OCI-LY1 (cell line): Measurements from ENCODE around the gene S100A4.
"Not testable (repeated sequence)": the region's sequence is repeated elsewhere in the genome, so short reads cannot be mapped to it uniquely, and the experiment has no call there.

Experiments used
- H2AFZ ChIP-seq: fragments of 200-600 bp; sonication (generic), shearing (Covaris generic); 2 replicates; pipeline ENCODE4 v1.6.0; 2014; ENCODE audit warnings: antibody characterized with exemption, mild to moderate bottlenecking, low read length
- H3F3A ChIP-seq: fragments of 200-600 bp; sonication (generic), shearing (Covaris generic); 2 replicates; pipeline ENCODE4 v1.6.0; 2014; ENCODE audit warnings: mild to moderate bottlenecking, antibody characterized with exemption, low read length, moderate library complexity; ENCODE audit not compliant: insufficient read depth
- H3K27ac ChIP-seq: fragments of 200-600 bp; sonication (generic); 2 replicates; pipeline ENCODE4 v1.5.1; 2014; ENCODE audit warnings: low read length, mixed run types, mild to moderate bottlenecking, low read depth; ENCODE audit not compliant: poor library complexity, severe bottlenecking
- H3K27me3 ChIP-seq: fragments of 200-600 bp; sonication (generic); 2 replicates; pipeline ENCODE4 v1.6.0; 2014; ENCODE audit warnings: antibody characterized with exemption, mild to moderate bottlenecking, low read length, moderate library complexity; ENCODE audit not compliant: insufficient read depth
- H3K36me3 ChIP-seq: fragments of 200-600 bp; sonication (generic); 2 replicates; pipeline ENCODE4 v1.6.1; 2014; ENCODE audit warnings: mild to moderate bottlenecking, antibody characterized with exemption, low read length, moderate library complexity, mixed read lengths; ENCODE audit not compliant: insufficient read depth
- H3K4me1 ChIP-seq: fragments of 200-600 bp; sonication (generic); 2 replicates; pipeline ENCODE4 v1.5.1; 2014; ENCODE audit warnings: mild to moderate bottlenecking, low read length, moderate library complexity; ENCODE audit not compliant: insufficient read depth, severe bottlenecking
- H3K4me2 ChIP-seq: fragments of 200-600 bp; sonication (generic), shearing (Covaris generic); 2 replicates; pipeline ENCODE4 v1.6.1; 2014; ENCODE audit warnings: low read length
- H3K4me3 ChIP-seq: fragments of 200-600 bp; sonication (generic); 2 replicates; pipeline ENCODE4 v1.5.1; 2014; ENCODE audit warnings: low read length, low read depth, mild to moderate bottlenecking, mixed read lengths; ENCODE audit not compliant: poor library complexity, severe bottlenecking
- H3K79me2 ChIP-seq: fragments of 200-600 bp; shearing (Covaris generic); 2 replicates; pipeline ENCODE4 v1.6.1; 2016; ENCODE audit warnings: mixed run types, low read length, mixed read lengths; ENCODE audit not compliant: insufficient read depth
- H3K9ac ChIP-seq: fragments of 200-600 bp; sonication (generic), shearing (Covaris generic); 2 replicates; pipeline ENCODE4 v1.6.1; 2014; ENCODE audit warnings: mild to moderate bottlenecking, low read length, mixed read lengths
- H3K9me2 ChIP-seq: fragments of 200-600 bp; sonication (generic), shearing (Covaris generic); 2 replicates; pipeline ENCODE4 v1.6.1; 2014; ENCODE audit warnings: low read depth, mild to moderate bottlenecking, low read length, mixed read lengths
- H3K9me3 ChIP-seq: fragments of 200-600 bp; shearing (Covaris generic); 2 replicates; pipeline ENCODE4 v1.6.1; 2014; ENCODE audit warnings: low read length, mixed read lengths
- H4K20me1 ChIP-seq: fragments of 200-600 bp; sonication (generic), shearing (Covaris generic); 2 replicates; pipeline ENCODE4 v1.6.0; 2016; ENCODE audit warnings: mild to moderate bottlenecking, low read length; ENCODE audit not compliant: insufficient read depth
- EZH2 ChIP-seq: fragments of 200-600 bp; sonication (generic), shearing (Covaris generic); IDR thresholded peaks from 2 replicates; pipeline ENCODE4 v1.8.0; 2017; ENCODE audit warnings: borderline replicate concordance, mixed run types, mild to moderate bottlenecking, antibody characterized with exemption, low read length, moderate library complexity, mixed read lengths
- TF ChIP-seq, protein P1 (sequence below): fragments of 200-600 bp; sonication (generic), shearing (Covaris generic); IDR thresholded peaks from 2 replicates; pipeline ENCODE4 v1.5.1; 2017; ENCODE audit warnings: mild to moderate bottlenecking, antibody characterized with exemption, low read length, moderate library complexity, mixed read lengths

S100A4 gene

DNA sequence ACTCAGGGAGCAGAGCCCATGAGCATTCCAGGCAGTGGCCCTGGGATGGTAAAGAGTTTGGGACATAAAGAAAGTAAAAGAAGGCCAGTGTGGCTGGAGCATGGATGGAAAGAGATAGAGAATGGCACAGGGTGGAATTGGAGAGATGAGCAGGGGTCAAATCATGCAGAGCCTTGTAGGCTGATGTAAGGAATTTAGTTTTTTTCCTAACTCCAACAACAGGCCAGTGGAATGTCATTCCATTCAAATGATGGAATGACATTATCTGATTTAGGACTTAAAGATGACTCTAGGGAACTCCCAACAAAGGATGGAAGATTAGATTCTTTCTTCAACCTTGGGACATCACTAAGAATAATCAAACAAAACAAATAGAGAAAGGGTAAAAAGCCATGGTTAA lies 32.9 kb upstream of the S100A4 start:
- H4K20me1 ChIP-seq = no peaks in the 10 kb centered on the region
- no peak overlapping the region for H3K9ac ChIP-seq
- H3K36me3 ChIP-seq = no peaks in the 10 kb centered on the region
- H3K27me3 ChIP-seq = no peaks in the 10 kb centered on the region
- H3K4me1 ChIP-seq = no peaks in the 10 kb centered on the region
- H3K27ac ChIP-seq = no peak overlapping the region
- H3K9me2 ChIP-seq = no peaks in the 10 kb centered on the region; the same call in 1 of the 2 replicates
- no peak overlapping the region for H3K4me2 ChIP-seq
- H3F3A ChIP-seq = no peaks in the 10 kb centered on the region
- no peak overlapping the region for H2AFZ ChIP-seq
- no peaks in the 10 kb centered on the region for H3K79me2 ChIP-seq
- no peak for TF ChIP-seq EZH2
- TF ChIP-seq, protein P1, sequence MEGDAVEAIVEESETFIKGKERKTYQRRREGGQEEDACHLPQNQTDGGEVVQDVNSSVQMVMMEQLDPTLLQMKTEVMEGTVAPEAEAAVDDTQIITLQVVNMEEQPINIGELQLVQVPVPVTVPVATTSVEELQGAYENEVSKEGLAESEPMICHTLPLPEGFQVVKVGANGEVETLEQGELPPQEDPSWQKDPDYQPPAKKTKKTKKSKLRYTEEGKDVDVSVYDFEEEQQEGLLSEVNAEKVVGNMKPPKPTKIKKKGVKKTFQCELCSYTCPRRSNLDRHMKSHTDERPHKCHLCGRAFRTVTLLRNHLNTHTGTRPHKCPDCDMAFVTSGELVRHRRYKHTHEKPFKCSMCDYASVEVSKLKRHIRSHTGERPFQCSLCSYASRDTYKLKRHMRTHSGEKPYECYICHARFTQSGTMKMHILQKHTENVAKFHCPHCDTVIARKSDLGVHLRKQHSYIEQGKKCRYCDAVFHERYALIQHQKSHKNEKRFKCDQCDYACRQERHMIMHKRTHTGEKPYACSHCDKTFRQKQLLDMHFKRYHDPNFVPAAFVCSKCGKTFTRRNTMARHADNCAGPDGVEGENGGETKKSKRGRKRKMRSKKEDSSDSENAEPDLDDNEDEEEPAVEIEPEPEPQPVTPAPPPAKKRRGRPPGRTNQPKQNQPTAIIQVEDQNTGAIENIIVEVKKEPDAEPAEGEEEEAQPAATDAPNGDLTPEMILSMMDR = no peak
- H3K4me3 ChIP-seq = no peak overlapping the region
- no peaks in the 10 kb centered on the region for H3K9me3 ChIP-seq

DNA sequence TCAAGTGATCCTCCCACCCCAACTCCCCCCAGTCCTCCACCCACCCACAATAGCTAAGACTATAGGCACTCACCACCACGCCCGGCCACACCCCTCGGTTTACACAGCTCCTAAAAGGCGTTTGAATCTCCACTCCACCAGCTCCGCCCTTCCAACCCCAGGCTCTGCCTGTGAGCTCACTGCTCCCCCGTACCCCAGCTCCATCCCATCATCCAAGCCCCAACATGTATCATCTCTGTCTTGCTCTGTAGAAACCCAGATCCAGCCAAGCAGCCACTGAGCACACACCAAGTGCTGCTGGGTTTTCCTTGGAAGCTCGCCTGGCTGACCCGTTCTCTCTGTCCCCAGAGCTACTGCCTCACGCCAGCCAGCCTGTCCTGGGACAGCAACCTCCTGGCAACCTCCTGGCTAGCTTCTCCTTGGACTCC lies 32.0 kb upstream of the S100A4 start:
- Histone ChIP-seq H3K4me1 (no peaks in the 10 kb centered on the region), H2AFZ (no peak overlapping the region), H3K9me2 (no peaks in the 10 kb centered on the region; the same call in 1 of the 2 replicates), H3K79me2 (no peaks in the 10 kb centered on the region), H3K9ac (no peak overlapping the region), H3F3A (no peaks in the 10 kb centered on the region), H3K36me3 (no peaks in the 10 kb centered on the region), H3K4me3 (no peak overlapping the region), H3K4me2 (no peak overlapping the region), H3K27me3 (no peaks in the 10 kb centered on the region), H3K27ac (no peak overlapping the region), H4K20me1 (no peaks in the 10 kb centered on the region), H3K9me3 (no peaks in the 10 kb centered on the region)
- TF ChIP-seq EZH2 = no peak
- TF ChIP-seq, protein P1 = no peak

DNA sequence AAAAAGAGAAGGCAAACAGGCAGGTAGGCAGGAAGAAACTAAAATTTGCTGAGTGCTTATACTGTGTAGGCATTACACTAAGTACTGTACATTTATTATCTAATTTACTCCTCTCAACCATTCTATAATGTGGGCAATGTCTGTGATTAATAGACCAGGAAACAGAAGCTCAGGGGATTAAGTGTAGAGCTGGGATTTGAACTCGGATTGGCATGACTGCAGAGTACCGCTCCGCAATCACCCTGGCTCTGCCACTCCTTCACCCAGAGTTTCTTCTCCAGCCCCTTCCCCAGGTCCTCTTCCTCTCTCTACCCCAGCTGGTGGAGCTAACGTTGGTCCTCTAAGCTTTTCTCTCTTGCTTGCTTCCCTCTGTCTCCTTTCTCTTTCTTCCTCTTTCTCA lies 31.5 kb upstream of the S100A4 start:
- no peaks in the 10 kb centered on the region for H3K36me3 ChIP-seq
- H2AFZ ChIP-seq = no peak overlapping the region
- no peaks in the 10 kb centered on the region for H3K4me1 ChIP-seq
- H3K27me3 ChIP-seq = no peaks in the 10 kb centered on the region
- H4K20me1 ChIP-seq = no peaks in the 10 kb centered on the region
- H3F3A ChIP-seq = no peaks in the 10 kb centered on the region
- H3K9ac ChIP-seq = no peak overlapping the region
- no peak overlapping the region for H3K27ac ChIP-seq
- H3K9me3 ChIP-seq = no peaks in the 10 kb centered on the region
- no peak overlapping the region for H3K4me3 ChIP-seq
- no peak overlapping the region for H3K4me2 ChIP-seq
- no peak for TF ChIP-seq EZH2
- TF ChIP-seq, protein P1 = no peak
- no peaks in the 10 kb centered on the region for H3K79me2 ChIP-seq
- H3K9me2 ChIP-seq = no peaks in the 10 kb centered on the region; the same call in 1 of the 2 replicates

- not testable (repeated sequence) for H3K4me2 ChIP-seq, H3K4me3 ChIP-seq, H2AFZ ChIP-seq, H3K9me2 ChIP-seq, H3F3A ChIP-seq, H3K9me3 ChIP-seq, H3K79me2 ChIP-seq, H3K27ac ChIP-seq, H3K4me1 ChIP-seq, H3K9ac ChIP-seq, H3K36me3 ChIP-seq, H4K20me1 ChIP-seq, H3K27me3 ChIP-seq
Measured at GRCh38 chr1:153575497-153575896, 29.9 kb upstream of the S100A4 start.

- H4K20me1 ChIP-seq = not testable (repeated sequence)
Measured at GRCh38 chr1:153575081-153575491, 29.5 kb upstream of the S100A4 start.

More at GRCh38 chr1:153575081-153575491, 29.5 kb upstream of the S100A4 start:
- not testable (repeated sequence) for H3K4me2 ChIP-seq, H3K9me2 ChIP-seq, H2AFZ ChIP-seq, H3K9ac ChIP-seq, H3K4me3 ChIP-seq, H3K27me3 ChIP-seq, H3F3A ChIP-seq, H3K4me1 ChIP-seq, H3K79me2 ChIP-seq, H3K36me3 ChIP-seq, H3K27ac ChIP-seq, H3K9me3 ChIP-seq
